IPS-18a (cell line): ENCODE data around the gene MAP2K7.

Experiments
- H3K27ac ChIP-seq: one replicate; pipeline ENCODE4 v1.5.1; 2013; ENCODE audit warnings: low read length
- H3K27me3 ChIP-seq: one replicate; pipeline ENCODE4 v1.6.1; 2013; ENCODE audit warnings: mild to moderate bottlenecking, low read length; ENCODE audit not compliant: control insufficient read depth, insufficient read depth
- H3K36me3 ChIP-seq: one replicate; pipeline ENCODE4 v1.6.1; 2013; ENCODE audit warnings: low read depth, low read length; ENCODE audit not compliant: control insufficient read depth
- H3K4me1 ChIP-seq: one replicate; pipeline ENCODE4 v1.6.1; 2013; ENCODE audit warnings: low read depth, low read length; ENCODE audit not compliant: control insufficient read depth
- H3K4me3 ChIP-seq: one replicate; pipeline ENCODE4 v1.5.1; 2013; ENCODE audit warnings: low read length
- H3K9ac ChIP-seq: one replicate; pipeline ENCODE4 v1.6.1; 2013; ENCODE audit warnings: mild to moderate bottlenecking, low read length, moderate library complexity
- H3K9me3 ChIP-seq: one replicate; pipeline ENCODE4 v1.6.1; 2013; ENCODE audit warnings: low read depth, low read length; ENCODE audit not compliant: control insufficient read depth

The MAP2K7 gene

GRCh38 chr19:7905268-7905667 is 1.6 kb downstream of the MAP2K7 start:
- Histone ChIP-seq H3K9me3 (no peaks in the 10 kb centered on the region), H3K27ac (no peak overlapping the region), H3K27me3 (no peaks in the 10 kb centered on the region), H3K4me1 (peaks cover 13% of the 10 kb centered on the region), H3K9ac (no peak overlapping the region), H3K4me3 (no peak overlapping the region), H3K36me3 (peaks cover under 1% of the 10 kb centered on the region)

GRCh38 chr19:7905859-7906258 is 2.2 kb downstream of the MAP2K7 start:
- H3K9ac ChIP-seq: no peak overlapping the region
- no peaks in the 10 kb centered on the region for H3K27me3 ChIP-seq

GRCh38 chr19:7907122-7907521 is 3.4 kb downstream of the MAP2K7 start:
- H3K36me3 ChIP-seq: peaks cover 16% of the 10 kb centered on the region
- no peak overlapping the region for H3K9ac ChIP-seq
- peaks cover 13% of the 10 kb centered on the region for H3K4me1 ChIP-seq
- no peaks in the 10 kb centered on the region for H3K9me3 ChIP-seq
- no peak overlapping the region for H3K4me3 ChIP-seq
- no peak overlapping the region for H3K27ac ChIP-seq
- H3K27me3 ChIP-seq: no peaks in the 10 kb centered on the region

More at GRCh38 chr19:7905859-7906258, 2.2 kb downstream of the MAP2K7 start:
- peaks cover 6% of the 10 kb centered on the region for H3K36me3 ChIP-seq
- H3K4me1 ChIP-seq: peaks cover 13% of the 10 kb centered on the region
- no peaks in the 10 kb centered on the region for H3K9me3 ChIP-seq
- no peak overlapping the region for H3K4me3 ChIP-seq
- H3K27ac ChIP-seq: no peak overlapping the region

- Histone ChIP-seq H3K36me3 (peaks cover 16% of the 10 kb centered on the region), H3K27me3 (no peaks in the 10 kb centered on the region), H3K4me1 (peaks cover 11% of the 10 kb centered on the region), H3K9me3 (no peaks in the 10 kb centered on the region), H3K9ac (no peak overlapping the region), H3K4me3 (no peak overlapping the region), H3K27ac (no peak overlapping the region)
Observed at GRCh38 chr19:7907544-7907943, 3.9 kb downstream of the MAP2K7 start.

- H3K9me3 ChIP-seq: no peaks in the 10 kb centered on the region
- H3K36me3 ChIP-seq: peaks cover 16% of the 10 kb centered on the region
- peaks cover 5% of the 10 kb centered on the region for H3K4me1 ChIP-seq
- no peak overlapping the region for H3K4me3 ChIP-seq
- H3K9ac ChIP-seq: no peak overlapping the region
- H3K27me3 ChIP-seq: no peaks in the 10 kb centered on the region
- H3K27ac ChIP-seq: no peak overlapping the region
Observed at GRCh38 chr19:7908078-7908699, 4.5 kb downstream of the MAP2K7 start.

GRCh38 chr19:7908742-7909461 is 5.2 kb downstream of the MAP2K7 start:
- Histone ChIP-seq H3K4me3 (no peak overlapping the region), H3K4me1 (peaks cover 5% of the 10 kb centered on the region), H3K36me3 (peaks cover 16% of the 10 kb centered on the region), H3K27ac (no peak overlapping the region), H3K27me3 (peaks cover 2% of the 10 kb centered on the region), H3K9ac (no peak overlapping the region), H3K9me3 (no peaks in the 10 kb centered on the region)

GRCh38 chr19:7909471-7910067 is 5.9 kb downstream of the MAP2K7 start:
- Histone ChIP-seq H3K9ac (no peak overlapping the region), H3K27me3 (peaks cover 9% of the 10 kb centered on the region), H3K9me3 (no peaks in the 10 kb centered on the region), H3K4me1 (peaks cover 4% of the 10 kb centered on the region), H3K4me3 (no peak overlapping the region), H3K36me3 (peaks cover 16% of the 10 kb centered on the region), H3K27ac (no peak overlapping the region)

GRCh38 chr19:7910321-7911161 is 6.9 kb downstream of the MAP2K7 start:
- Histone ChIP-seq H3K9ac (no peak overlapping the region), H3K4me3 (no peak overlapping the region), H3K9me3 (no peaks in the 10 kb centered on the region), H3K4me1 (no peaks in the 10 kb centered on the region), H3K27me3 (peaks cover 19% of the 10 kb centered on the region), H3K36me3 (peaks cover 16% of the 10 kb centered on the region), H3K27ac (no peak overlapping the region)

- Histone ChIP-seq H3K27me3 (peaks cover 30% of the 10 kb centered on the region), H3K4me3 (no peak overlapping the region), H3K36me3 (peaks cover 16% of the 10 kb centered on the region), H3K27ac (no peak overlapping the region), H3K9me3 (no peaks in the 10 kb centered on the region), H3K9ac (no peak overlapping the region), H3K4me1 (no peaks in the 10 kb centered on the region)
Observed at GRCh38 chr19:7911508-7912143, 7.9 kb downstream of the MAP2K7 start.

- Histone ChIP-seq H3K27me3 (peaks cover 36% of the 10 kb centered on the region), H3K27ac (no peak overlapping the region), H3K9me3 (no peaks in the 10 kb centered on the region), H3K4me3 (no peak overlapping the region), H3K9ac (no peak overlapping the region), H3K4me1 (no peaks in the 10 kb centered on the region), H3K36me3 (peaks cover 16% of the 10 kb centered on the region)
Observed at GRCh38 chr19:7912144-7912696, 8.5 kb downstream of the MAP2K7 start.
